ENCODE data around the gene USP31. TPM values are rescaled to one million over a fixed set of nuclear protein-coding genes. Genes with fewer than 3 reads are reported as not detected.
"Not testable (repeated sequence)": the region's sequence is repeated elsewhere in the genome, so short reads cannot be mapped to it uniquely, and the experiment has no call there.

Gene USP31
- total and polyA plus RNA-seq, 8 donors: 1.7 to 18.5 (median 5.8) TPM

DNA sequence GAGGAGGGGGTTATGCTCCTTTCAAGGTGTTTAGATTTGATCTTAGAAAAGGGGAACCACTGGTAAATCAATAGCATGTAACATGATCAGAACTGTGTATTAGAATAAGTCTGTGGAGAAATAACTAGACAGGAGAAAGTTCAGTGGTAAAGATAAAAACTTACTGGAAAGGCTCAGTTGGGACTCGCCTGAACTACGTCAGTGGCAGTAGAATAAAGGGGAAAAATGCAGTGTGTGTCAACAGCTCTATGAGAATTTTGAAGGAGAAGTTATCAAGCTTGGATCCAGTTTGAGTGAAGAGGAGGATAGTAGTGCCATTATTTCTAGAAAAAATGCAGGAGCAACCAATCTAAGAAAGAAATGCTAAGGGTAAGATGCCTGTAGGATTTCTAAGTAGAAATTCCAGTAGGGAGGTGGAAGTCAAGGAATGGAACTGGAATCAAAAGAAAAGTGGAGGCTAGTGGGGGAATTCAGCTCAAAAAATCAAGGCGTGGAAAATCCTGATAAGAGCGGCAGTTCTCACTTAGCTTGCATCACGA lies 48.2 kb downstream of the USP31 start:
- no peaks in the 10 kb centered on the region for H3K9me3 ChIP-seq
- H3K4me1 ChIP-seq: peaks cover 0 to 12% (median 5%) of the 10 kb centered on the region in 4 donors
- peaks cover 0 to 31% (median 27%) of the 10 kb centered on the region in 4 donors for H3K36me3 ChIP-seq
- H3K4me3 ChIP-seq: no peak overlapping the region
- no peak overlapping the region for H3K27ac ChIP-seq
- H3K27me3 ChIP-seq: no peaks in the 10 kb centered on the region
- WGBS, 5 donors: 70 to 92% (median 72%) methylated on average over 5 of the region's 5 CpGs
- intact Hi-C loops (cut with DNase I; ENCODE audit: low total_unique reads): no loop called here
- TF ChIP-seq, protein P1, sequence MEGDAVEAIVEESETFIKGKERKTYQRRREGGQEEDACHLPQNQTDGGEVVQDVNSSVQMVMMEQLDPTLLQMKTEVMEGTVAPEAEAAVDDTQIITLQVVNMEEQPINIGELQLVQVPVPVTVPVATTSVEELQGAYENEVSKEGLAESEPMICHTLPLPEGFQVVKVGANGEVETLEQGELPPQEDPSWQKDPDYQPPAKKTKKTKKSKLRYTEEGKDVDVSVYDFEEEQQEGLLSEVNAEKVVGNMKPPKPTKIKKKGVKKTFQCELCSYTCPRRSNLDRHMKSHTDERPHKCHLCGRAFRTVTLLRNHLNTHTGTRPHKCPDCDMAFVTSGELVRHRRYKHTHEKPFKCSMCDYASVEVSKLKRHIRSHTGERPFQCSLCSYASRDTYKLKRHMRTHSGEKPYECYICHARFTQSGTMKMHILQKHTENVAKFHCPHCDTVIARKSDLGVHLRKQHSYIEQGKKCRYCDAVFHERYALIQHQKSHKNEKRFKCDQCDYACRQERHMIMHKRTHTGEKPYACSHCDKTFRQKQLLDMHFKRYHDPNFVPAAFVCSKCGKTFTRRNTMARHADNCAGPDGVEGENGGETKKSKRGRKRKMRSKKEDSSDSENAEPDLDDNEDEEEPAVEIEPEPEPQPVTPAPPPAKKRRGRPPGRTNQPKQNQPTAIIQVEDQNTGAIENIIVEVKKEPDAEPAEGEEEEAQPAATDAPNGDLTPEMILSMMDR (IDR thresholded peaks at IDR 0.05): no peak
- TF ChIP-seq POLR2A (IDR thresholded peaks at IDR 0.05) (no peak), EP300 (IDR thresholded peaks at IDR 0.05) (no peak), POLR2AphosphoS5 (IDR thresholded peaks at IDR 0.05) (no peak)
- DNase-seq: peak in 1 of 2 donors; percentile 33

DNA sequence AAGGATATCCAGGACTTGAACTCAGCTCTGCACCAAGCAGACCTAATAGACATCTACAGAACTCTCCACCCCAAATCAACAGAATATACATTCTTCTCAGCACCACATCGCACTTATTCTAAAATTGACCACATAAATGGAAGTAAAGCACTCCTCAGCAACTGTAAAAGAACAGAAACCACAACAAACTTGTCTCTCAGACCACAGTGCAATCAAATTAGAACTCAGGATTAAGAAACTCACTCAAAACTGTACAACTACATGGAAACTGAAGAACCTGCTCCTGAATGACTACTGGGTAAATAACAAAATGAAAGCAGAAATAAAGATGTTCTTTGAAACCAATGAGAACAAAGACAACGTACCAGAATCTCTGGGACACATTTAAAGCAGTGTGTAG lies 52.8 kb downstream of the USP31 start:
- H3K4me3 ChIP-seq; H3K27ac ChIP-seq; intact Hi-C loops (cut with DNase I; ENCODE audit: low total_unique reads); H3K4me1 ChIP-seq; H3K9me3 ChIP-seq; DNase-seq; H3K27me3 ChIP-seq: not testable (repeated sequence)
- 61 to 82% (median 77%) methylated on average over 2 of the region's 2 CpGs for WGBS, 5 donors
- peaks cover 0 to 39% (median 33%) of the 10 kb centered on the region in 4 donors for H3K36me3 ChIP-seq

DNA sequence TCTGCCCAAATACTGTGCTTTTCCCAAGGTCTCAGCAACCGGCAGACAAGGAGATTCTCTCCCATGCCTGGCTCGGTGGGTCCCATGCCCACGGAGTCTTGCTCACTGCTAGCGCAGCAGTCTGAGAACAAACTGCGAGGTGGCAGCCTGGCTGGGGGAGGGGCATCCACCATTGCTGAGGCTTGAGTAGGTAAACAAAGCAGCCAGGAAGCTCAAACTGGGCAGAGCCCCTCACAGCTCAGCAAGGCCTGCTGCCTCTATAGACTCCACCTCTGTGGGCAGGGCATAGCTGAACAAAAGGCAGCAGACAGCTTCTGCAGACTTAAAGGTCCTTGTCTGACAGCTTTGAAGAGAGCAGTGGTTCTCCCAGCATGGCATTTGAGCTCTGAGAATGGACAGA lies 55.1 kb downstream of the USP31 start:
- H3K9me3 ChIP-seq; intact Hi-C loops (cut with DNase I; ENCODE audit: low total_unique reads); H3K27ac ChIP-seq; DNase-seq; H3K4me1 ChIP-seq; H3K27me3 ChIP-seq; H3K4me3 ChIP-seq: not testable (repeated sequence)
- H3K36me3 ChIP-seq: peaks cover 0 to 37% (median 29%) of the 10 kb centered on the region in 4 donors
- WGBS, 5 donors: 86 to 100% (median 92%) methylated on average over 1 to 5 of the region's 5 CpGs

DNA sequence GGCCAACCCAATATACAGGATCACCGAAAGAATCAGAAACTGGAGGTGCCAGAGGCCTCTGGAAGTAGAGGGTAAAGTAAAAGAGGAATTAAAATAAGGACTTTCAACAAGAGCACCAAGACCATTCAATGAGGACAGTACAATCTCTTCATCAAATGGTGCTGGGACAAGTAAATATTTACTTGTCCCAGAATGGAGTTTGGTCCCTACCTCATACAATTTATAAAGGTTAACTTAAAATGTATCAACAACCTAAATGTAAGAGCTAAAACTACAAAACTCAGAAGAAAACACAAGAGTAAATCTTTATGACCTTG lies 56.5 kb downstream of the USP31 start:
- TF ChIP-seq, protein P1 (IDR thresholded peaks at IDR 0.05): no peak
- no peak for TF ChIP-seq POLR2A (IDR thresholded peaks at IDR 0.05)
- no peak for TF ChIP-seq POLR2AphosphoS5 (IDR thresholded peaks at IDR 0.05)
- TF ChIP-seq EP300 (IDR thresholded peaks at IDR 0.05): no peak
- no peak for DNase-seq
- 97 to 100% (median 100%) methylated on average over 1 of the region's 1 CpG for WGBS, 5 donors
- Histone ChIP-seq H3K4me3 (no peak overlapping the region), H3K4me1 (no peaks in the 10 kb centered on the region), H3K36me3 (peaks cover 0 to 51% (median 41%) of the 10 kb centered on the region in 4 donors), H3K9me3 (no peaks in the 10 kb centered on the region), H3K27me3 (no peaks in the 10 kb centered on the region), H3K27ac (no peak overlapping the region)
- intact Hi-C loops (cut with DNase I; ENCODE audit: low total_unique reads): no loop called here

DNA sequence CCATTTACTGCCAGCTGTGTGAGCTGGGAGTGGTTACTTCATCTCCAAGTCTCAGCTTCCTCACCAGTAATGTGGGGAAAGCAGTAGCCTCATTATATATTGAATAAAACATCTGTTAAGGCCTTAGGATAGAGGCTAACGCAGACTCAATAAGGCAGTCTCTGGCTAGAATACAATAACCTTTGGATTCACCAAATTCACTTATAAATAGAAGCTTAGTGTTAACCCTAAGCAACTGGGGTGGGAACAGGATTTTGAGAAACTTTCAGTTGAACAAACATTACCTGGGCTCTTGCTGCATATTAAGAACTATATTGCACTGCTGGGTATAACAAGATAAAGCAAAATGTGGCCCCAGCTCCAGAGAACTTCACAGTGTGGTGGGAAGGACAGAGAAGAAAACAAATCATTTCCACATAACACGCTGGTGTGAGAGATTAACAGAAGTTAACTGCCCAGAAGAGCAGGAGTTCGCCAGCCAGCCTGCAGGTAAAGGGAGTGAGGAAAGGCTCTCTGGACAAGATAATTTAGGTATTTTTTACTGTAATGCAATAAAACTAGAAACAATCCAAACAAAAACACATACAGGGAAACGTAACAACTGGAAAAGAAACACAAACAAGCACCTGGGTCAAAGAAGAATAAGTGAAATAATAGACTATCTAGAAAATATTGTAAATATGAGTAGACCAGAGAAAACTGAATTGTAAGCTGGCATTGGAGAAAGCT lies 57.0 kb downstream of the USP31 start:
- Histone ChIP-seq H3K9me3 (no peaks in the 10 kb centered on the region), H3K36me3 (peaks cover 0 to 56% (median 45%) of the 10 kb centered on the region in 4 donors), H3K4me1 (no peaks in the 10 kb centered on the region), H3K27me3 (no peaks in the 10 kb centered on the region), H3K27ac (no peak overlapping the region), H3K4me3 (no peak overlapping the region)
- DNase-seq: no peak
- intact Hi-C loops (cut with DNase I; ENCODE audit: low total_unique reads): no loop called here
- 92 to 95% (median 95%) methylated on average over 4 of the region's 4 CpGs for WGBS, 5 donors
- TF ChIP-seq, protein P1 (IDR thresholded peaks at IDR 0.05): no peak
- no peak for TF ChIP-seq POLR2AphosphoS5 (IDR thresholded peaks at IDR 0.05)
- TF ChIP-seq EP300 (IDR thresholded peaks at IDR 0.05): no peak
- no peak for TF ChIP-seq POLR2A (IDR thresholded peaks at IDR 0.05)
